HG02571 (cell line): ENCODE results near the gene ATP5F1D.
"Not testable (repeated sequence)": the region's sequence is repeated elsewhere in the genome, so short reads cannot be mapped to it uniquely, and the experiment has no call there.

Source experiments
- ATAC-seq: cut with Tn5 transposase; IDR thresholded peaks from one replicate; pipeline ENCODE4 v1.9.1; 2021; ENCODE audit warnings: mild to moderate bottlenecking, moderate library complexity; ENCODE audit not compliant: unreplicated experiment

Gene ATP5F1D

DNA sequence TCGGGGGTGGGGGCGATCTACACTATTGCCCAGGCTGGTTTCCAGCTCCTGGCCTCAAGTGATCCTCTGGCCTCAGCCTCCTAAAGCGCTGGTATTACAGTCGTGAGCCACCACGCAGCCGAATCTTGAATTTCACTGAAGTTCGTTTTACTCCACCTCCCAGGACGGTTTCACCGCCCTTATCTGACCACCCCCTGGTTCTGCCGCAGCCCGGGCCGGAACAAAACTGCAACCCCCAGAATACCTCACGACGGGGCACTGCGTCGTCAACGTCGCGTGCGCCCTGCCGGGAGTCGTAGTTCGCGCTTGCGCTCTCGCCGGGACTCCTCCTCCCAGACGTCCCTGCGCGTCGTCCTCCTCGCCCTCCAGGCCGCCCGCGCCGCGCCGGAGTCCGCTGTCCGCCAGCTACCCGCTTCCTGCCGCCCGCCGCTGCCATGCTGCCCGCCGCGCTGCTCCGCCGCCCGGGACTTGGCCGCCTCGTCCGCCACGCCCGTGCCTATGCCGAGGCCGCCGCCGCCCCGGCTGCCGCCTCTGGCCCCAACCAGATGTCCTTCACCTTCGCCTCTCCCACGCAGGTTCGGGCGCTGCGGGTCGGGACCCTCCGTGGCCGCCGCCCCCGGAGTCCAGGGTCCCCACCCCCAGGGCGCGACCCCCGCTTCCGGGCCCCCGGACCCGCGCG is at the start of gene ATP5F1D:
ATP5F1D (plus strand) TSS at position 335 of the 679 bp plus-strand sequence; CDS start at position 435, 100 bp downstream.
- peak; percentile 43 for ATAC-seq

DNA sequence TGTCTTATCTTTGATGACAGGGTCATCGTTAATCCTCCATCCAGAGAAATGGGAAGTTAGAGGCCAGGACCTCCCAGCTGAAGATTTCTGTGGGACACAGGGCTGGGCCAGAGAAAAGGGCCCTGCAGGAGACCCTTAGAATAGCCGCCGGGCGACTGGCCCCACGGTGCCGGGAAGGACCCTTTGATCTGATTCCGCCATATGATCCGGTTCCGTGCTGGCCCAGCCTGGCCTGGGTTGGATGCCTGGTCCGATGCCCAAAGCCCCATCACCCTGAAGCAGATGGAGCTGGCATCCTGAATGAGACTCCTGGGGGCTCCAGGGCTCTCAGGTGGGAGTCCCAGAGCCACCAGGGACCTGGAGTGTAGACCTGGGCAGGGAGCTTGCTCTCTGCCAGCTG is 42.0 kb upstream of the ATP5F1D start:
- no peak for ATAC-seq

DNA sequence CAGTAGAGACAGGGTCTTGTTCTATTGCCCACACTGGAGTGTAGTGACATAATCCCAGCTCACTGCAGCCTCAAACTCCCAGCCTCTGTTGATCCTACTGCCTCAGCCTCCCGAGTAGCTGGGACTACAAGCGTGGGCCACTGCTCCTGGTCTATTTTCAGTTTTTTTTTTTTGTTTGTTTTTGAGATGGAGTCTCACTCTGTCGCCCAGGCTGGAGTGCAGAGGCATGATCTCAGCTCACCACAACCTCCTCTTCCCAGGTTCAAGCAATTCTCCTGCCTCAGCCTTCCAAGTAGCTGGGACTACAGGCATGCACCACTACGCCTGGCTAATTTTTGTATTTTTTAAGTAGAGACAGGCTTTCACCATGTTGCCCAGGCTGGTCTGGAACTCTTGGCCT is 40.9 kb upstream of the ATP5F1D start:
- not testable (repeated sequence) for ATAC-seq

DNA sequence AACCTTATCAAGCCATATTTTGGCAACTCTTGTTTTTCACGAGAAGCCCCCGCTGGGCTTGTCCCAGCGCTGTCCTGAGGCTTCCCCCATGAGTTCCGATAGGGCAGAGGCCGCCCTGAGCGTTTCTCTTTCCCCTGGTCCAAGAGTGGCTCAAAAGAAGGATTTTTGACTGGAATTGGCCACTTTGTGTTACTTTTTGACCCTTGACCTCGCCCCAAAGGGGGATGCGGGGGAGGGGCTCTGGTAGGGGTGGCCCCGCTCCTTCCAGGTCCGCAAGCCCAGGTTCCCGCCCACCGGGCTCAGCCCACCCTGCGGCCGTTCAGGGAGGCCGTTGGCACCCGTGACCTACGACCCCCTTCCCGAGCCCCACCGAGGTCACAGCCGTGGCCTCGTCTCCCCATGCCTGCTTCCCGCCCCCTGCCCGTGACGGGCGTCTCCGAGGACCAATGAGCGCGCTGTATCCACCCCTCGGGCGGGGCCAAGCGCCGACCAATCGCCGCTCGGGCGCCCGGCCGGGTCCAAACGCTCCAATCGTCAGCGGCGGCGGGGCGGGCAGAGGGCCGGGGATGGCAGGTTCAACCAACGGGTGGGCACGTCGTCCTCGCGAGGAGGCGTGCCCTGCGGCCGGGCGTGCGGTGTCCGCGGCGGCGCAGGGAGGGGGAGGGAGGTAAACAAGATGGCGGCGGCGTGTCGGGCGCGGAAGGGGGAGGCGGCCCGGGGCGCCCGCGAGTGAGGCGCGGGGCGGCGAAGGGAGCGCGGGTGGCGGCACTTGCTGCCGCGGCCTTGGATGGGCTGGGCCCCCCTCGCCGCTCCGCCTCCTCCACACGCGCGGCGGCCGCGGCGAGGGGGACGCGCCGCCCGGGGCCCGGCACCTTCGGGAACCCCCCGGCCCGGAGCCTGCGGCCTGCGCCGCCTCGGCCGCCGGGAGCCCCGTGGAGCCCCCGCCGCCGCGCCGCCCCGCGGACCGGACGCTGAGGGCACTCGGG is 36.1 kb upstream of the ATP5F1D start, which contains the start of gene STK11:
STK11 (plus strand) TSS at position 665 of the 986 bp plus-strand sequence. CDS start 1,136 bp downstream, outside the sequence.
- ATAC-seq: peak; percentile 84

DNA sequence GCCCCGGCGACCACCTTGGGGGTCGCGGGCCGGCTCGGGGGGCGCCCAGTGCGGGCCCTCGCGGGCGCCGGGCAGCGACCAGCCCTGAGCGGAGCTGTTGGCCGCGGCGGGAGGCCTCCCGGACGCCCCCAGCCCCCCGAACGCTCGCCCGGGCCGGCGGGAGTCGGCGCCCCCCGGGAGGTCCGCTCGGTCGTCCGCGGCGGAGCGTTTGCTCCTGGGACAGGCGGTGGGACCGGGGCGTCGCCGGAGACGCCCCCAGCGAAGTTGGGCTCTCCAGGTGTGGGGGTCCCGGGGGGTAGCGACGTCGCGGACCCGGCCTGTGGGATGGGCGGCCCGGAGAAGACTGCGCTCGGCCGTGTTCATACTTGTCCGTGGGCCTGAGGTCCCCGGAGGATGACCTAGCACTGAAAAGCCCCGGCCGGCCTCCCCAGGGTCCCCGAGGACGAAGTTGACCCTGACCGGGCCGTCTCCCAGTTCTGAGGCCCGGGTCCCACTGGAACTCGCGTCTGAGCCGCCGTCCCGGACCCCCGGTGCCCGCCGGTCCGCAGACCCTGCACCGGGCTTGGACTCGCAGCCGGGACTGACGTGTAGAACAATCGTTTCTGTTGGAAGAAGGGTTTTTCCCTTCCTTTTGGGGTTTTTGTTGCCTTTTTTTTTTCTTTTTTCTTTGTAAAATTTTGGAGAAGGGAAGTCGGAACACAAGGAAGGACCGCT is 35.2 kb upstream of the ATP5F1D start:
- no peak for ATAC-seq

DNA sequence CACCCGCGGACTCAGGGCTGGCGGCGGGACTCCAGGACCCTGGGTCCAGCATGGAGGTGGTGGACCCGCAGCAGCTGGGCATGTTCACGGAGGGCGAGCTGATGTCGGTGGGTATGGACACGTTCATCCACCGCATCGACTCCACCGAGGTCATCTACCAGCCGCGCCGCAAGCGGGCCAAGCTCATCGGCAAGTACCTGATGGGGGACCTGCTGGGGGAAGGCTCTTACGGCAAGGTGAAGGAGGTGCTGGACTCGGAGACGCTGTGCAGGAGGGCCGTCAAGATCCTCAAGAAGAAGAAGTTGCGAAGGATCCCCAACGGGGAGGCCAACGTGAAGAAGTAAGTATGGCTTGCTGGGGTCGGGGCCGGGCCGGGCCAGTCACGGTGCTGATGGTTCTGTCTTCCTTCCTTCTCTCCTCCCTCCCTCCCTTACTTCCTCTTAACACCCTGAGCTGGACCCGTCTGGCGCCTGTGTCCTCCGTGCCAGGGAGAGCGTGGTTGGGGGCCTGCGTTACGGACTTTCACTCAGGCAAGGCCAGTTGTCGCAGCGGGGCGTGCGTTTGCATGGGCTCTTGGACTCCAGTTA is 34.6 kb upstream of the ATP5F1D start:
- ATAC-seq: no peak

DNA sequence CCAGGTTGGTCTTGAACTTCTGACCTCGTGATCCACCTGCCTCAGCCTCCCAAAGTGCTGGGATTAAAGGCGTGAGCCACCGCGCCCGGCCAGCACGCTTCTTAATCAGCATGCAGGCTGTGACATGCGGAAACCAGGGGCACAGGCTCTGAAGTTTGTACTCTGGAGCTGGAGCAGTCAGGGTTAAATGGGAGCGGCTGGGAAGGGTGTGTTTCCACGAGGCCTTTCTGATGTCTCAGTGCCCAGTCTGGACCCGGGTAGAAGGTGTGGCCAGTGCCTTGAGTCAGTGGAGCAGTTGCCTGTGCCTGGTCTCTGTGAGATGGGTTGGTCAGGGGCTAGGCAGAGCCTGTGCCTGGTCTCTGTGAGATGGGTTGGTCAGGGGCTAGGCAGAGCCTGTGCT is 32.7 kb upstream of the ATP5F1D start:
- ATAC-seq: not testable (repeated sequence)

DNA sequence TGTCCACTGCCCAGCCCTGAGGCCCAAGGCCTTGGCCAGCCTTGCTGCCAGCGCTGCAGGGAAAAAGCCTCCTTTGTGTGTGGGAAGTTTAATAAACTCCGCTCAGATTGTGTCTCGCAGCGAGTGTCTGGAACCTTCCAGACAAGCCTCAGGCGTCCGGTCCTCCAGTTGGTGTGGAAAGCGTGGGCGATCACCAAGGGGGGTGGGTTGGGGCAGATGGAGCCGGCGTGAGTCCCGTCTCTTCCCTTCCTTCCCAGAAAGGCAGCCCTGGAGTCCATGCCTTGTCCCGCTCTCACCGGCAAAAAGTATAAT is 31.4 kb upstream of the ATP5F1D start:
- ATAC-seq: no peak

DNA sequence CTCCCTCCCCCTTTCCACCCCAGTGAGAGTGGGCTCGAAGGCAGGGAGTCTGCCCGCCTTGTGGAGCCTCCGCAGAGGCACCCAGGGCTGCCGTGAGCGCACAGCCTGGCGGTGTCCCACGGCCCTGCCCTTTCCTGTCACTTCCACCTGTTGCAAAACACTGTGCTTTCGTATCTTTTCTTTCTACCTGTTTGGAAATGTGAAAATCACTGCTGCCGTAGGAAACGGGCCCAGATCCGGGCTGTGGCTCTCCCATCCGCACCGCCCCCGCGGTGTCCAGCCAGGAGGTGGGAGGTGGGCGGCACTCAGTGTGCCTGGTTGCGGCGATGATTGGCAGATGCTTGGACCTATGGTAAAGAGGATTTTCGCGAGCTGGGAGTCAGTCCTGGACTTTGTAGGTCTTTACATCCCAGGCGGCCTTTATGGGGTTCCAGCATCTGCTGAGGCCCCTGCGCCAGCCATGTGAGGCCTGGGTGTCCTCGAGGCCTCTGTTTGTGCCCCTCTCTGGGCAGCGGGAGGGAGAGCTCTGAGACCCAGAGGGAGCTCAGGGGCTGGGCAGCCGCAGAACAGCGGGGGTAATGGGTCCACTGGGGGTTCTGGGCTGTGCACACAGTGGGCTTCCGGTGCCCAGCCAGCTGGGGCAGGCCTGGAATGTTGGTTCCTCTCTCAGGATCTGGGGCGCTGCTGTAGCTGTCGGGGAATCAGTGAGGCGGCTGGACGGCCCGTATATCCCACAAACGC is 29.9 kb upstream of the ATP5F1D start:
- ATAC-seq: no peak

DNA sequence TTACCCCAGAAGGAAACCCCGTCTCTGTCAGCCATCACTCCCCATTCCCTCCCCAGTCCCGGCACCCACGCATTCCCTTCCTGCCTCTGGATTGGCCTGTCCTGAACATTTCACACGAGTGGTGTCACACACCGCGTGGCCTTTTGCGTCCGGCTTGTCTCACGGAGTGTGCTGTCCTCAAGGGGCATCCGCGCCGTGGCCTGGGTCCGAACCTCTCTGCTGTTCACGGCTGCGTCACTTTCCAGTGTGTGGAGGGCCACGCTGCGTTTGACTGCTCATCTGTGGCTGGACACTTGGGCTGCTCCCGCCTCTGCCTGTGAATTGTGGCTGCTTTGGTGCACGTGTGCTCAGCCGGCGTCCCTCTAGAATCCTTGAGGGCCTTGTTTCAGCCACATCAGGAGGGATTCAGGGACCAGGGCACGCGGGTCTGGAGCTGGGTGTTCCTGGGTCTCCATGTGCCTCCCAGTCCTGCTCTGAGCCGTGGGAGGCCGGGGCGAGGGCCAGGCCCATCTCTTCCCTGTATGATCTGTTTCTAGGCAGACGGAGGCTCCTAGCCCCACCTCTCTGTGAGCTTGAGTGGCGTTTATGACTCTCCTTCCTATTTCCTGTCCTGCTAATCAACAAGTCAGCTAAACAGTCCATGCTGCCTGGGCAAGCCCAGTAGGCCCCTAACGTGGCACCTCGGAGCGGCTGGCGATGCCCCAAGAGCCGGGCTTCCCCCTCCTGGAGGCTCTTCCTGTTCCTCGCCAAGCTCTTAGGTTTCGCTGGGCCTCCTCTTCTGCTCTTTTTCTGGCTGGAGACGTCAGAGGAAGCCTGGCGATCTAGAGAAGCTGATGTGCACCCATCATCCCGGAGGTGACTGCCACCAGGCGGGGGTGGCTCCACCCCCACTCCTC is 27.9 kb upstream of the ATP5F1D start:
- no peak for ATAC-seq

DNA sequence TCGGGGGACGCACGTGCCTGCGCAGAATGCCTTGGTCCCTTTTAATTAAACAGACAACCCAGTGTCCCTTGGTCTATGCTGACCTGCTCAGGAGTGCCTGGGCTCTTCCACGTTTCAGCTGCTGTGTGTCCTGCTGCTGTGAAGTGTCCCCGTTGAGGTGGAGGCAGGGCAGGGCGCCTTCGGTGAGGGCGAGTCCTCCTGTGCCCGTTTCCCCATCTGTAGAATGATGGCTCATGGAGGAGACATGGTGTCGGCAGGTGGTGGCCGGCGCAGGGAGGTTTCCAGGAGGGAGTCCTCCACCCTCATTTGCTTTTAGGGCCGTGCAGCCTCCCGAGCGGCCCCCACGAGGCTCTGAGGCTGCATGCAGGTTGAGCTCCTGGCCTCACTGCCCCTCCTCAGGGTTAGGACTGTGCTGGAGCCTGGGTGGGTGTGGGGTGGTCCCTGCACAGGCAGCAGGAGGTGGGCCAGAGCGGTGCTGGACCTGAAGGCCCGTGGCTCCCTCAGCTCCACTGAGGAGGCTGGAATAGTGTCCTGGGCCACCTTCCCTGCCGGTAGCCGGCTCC is 27.2 kb upstream of the ATP5F1D start:
- ATAC-seq: no peak

DNA sequence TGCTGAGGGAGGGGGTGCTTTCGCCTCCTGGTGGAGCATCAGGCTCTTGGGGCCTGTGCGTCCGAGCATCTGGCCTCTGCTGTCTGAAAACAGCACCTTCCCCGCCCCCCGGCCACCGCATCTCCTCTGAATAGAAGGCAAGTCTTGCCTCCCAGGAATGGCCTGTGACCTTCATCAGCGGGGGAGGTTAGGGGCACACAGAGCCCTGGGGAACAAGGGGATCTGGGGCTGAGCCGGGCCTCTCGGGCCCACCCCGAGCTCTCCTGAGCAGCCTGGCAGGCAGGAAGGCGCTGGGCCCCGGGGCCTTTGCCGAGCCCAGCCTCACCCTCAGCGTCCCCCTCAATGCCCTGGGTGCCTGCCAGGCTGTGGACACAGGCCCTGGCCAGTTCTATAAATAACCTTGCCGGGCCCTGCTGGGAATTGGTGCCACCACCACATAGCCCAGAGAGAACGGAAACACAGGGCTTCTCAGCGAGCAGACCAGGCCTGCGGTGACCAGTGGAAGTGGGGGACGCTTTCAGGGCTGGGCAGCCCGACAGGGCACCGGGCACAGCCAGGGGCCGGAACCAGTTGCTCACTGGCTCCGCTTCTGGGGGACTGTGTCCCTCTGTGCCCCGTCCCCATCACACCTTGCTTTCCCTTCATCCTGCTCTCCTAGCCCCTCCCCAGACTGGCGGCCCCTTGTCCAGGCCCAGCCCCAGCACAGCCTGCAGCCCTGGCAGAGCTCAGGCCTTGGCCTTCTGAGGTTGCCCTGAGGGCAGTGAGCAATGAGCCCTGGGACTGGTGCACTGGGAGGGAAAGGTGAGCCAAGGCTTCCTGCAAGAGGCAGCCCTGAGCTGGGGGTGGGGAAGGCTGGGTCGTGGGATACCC is 26.5 kb upstream of the ATP5F1D start:
- ATAC-seq: no peak

DNA sequence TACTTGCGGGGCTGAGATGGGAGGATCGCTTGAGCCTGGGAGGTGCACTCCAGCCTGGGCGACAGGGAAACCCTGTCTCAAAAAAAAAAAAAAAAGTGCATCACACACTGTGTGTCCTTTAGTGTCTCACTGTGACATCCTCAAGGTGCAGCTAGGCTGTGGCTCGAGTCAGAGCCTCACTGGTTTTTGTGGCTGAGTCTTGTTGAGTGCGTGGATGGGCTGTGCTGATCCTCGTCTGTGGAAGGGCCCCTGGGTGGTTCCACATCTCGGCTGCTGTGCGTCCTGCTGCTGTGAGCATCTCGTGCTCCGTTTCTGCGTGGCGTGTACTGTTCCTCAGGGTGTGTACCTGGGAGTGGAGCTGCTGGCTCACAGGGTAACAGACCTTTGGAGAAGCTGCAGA is 24.8 kb upstream of the ATP5F1D start:
- no peak for ATAC-seq

DNA sequence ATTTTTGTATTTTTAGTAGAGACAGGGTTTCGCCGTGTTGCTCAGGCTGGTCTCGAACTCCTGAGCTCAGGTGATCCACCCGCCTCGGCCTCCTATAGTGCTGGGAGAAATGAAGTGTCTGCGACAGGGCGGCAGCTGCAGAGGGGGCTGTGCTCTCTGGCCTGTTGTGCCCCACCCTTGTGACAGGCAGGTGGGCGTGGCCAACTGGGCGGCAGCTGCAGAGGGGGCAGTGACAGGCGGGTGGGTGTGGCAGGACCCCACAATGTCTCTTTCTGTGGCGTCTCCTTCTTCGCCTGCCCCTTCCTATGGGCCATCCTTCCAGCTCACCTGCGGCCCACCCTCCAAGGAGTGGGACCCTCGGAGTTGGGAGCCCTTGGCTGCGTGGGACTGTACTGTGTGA is 24.2 kb upstream of the ATP5F1D start:
- ATAC-seq: no peak

DNA sequence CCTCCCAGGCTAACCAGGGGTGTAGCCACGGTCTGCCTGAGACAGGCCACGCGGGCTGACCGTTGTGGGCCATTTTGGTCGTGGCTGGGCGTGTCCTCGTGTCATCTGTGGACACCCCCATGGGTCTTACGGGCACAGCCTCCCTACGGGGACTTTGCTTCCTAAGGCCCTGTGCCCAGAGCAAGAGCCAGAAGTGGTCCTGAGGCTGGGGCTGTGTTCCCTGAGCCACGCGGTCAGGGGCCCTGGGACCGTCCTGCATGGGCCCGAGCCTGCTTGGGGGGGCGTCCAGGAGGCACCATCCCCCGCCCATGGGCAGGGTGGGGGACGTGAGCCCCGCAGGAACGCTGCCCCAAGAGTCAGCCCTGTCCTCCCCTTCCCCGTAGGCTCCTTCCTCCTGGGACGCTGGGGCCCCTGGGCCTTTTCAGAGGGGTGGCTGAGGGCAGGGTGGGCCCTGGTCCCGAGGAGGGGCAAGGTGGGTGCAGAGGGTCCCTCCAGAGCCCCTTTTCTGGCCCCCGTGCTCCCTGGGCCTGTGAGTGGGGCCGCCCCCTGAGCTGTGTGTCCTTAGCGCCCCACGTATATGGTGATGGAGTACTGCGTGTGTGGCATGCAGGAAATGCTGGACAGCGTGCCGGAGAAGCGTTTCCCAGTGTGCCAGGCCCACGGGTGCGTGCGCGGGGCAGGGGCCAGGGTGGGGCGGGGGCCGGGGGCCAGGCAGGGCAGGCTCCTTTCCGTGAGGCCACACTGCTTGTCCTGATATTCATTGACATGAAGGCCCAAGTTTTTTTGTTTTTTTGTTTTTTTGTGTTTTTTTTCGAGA is 22.6 kb upstream of the ATP5F1D start:
- ATAC-seq: no peak

DNA sequence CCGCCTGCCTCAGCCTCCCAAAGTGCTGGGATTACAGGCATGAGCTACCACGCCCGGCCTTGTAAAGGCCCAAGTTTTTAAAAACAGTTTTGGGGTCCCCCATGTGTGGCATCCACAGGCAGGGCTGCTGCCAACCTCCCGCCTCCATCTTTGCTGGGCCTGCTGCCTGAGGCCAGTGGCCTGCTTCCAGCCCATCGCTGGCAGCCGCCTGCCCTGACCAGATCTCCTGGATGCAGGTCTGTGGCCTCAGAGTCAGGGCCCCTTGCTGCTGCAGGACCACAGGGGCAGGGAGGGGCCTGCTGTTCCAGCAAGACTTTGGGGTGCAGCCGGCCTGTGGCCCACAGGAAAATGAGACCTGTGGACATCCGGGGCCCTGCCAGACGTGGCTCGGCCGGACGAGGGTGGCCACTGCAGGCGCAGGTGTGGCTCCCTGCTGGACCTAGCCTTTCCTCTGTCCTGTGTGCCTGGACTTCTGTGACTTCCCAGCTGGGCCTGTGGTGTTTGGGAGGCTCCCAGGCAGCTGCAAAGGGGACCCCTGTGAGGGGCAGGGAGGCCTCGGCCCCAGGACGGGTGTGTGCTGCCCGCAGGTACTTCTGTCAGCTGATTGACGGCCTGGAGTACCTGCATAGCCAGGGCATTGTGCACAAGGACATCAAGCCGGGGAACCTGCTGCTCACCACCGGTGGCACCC is 21.6 kb upstream of the ATP5F1D start:
- no peak for ATAC-seq
